HEK293 (cell line): ENCODE data around the gene ATXN1L.

Source experiments
- CTCF ChIA-PET: fragments of 350-600 bp; formaldehyde crosslinking; extraction: SDS; loops from one replicate; lab custom pipeline; 2021; ENCODE audit warnings: antibody characterized with exemption; lab: Yijun Ruan, JAX
- POLR2A ChIA-PET: fragments of 300-600 bp; formaldehyde crosslinking; extraction: SDS; loops from one replicate; lab custom pipeline; 2020; ENCODE audit warnings: antibody characterized with exemption, inconsistent platforms; lab: Yijun Ruan, JAX
- H3K27ac ChIP-seq: fragments of 200-500 bp; sonication (Bioruptor generic); 2 replicates; pipeline ENCODE4 v1.5.1; 2014; ENCODE audit warnings: low read depth, low read length, control low read depth, inconsistent platforms; ENCODE audit errors: extremely low read depth
- H3K36me3 ChIP-seq, 2 experiments: fragments of 200-500 bp in 1 of 2; sonication (Bioruptor generic) in 1 of 2; 1 replicate in 1 of 2; 2 replicates in 1 of 2; pipeline ENCODE4 v1.5.1; 2014 to 2017; ENCODE audit warnings: inconsistent platforms in 2 of 2, low read length in 2 of 2; ENCODE audit not compliant: control insufficient read depth in 2 of 2, insufficient read depth in 1 of 2
- H3K4me1 ChIP-seq: fragments of 200-500 bp; sonication (Bioruptor generic); 2 replicates; pipeline ENCODE4 v1.5.1; 2014; ENCODE audit warnings: mild to moderate bottlenecking, low read length, inconsistent platforms; ENCODE audit not compliant: control insufficient read depth, insufficient read depth
- H3K4me3 ChIP-seq: 2 replicates; pipeline ENCODE4 v1.5.1; 2011; ENCODE audit warnings: low read depth, mild to moderate bottlenecking, control low read depth, low read length, moderate library complexity
- H3K9me3 ChIP-seq: fragments of 200-500 bp; sonication (Bioruptor generic); 2 replicates; pipeline ENCODE4 v1.5.1; 2014; ENCODE audit warnings: low read depth, low read length, inconsistent platforms; ENCODE audit not compliant: control insufficient read depth, insufficient read depth
- GFI1B ChIP-seq: fragments of 450-650 bp; formaldehyde crosslinking; IDR thresholded peaks from 2 replicates; pipeline ENCODE4 v1.5.1; 2016; ENCODE audit warnings: missing biosample characterization, missing genetic modification characterization
- SP7 ChIP-seq: fragments of 450-650 bp; formaldehyde crosslinking; IDR thresholded peaks from 2 replicates; pipeline ENCODE4 v1.5.1; 2016; ENCODE audit warnings: missing biosample characterization, missing genetic modification characterization
- TRIM28 ChIP-seq: IDR thresholded peaks from 2 replicates; pipeline ENCODE4 v1.6.1; 2011; ENCODE audit warnings: low read length, control low read depth, borderline replicate concordance
- YY1 ChIP-seq: fragments of 450-650 bp; formaldehyde crosslinking; IDR thresholded peaks from 2 replicates; pipeline ENCODE4 v1.5.1; 2018; ENCODE audit warnings: missing biosample characterization, missing genetic modification characterization
- ZBTB1 ChIP-seq: fragments of 450-650 bp; formaldehyde crosslinking; IDR thresholded peaks from 2 replicates; pipeline ENCODE4 v1.5.1; 2016; ENCODE audit warnings: missing biosample characterization, missing genetic modification characterization
- ZIC2 ChIP-seq: fragments of 450-650 bp; formaldehyde crosslinking; IDR thresholded peaks from 2 replicates; pipeline ENCODE4 v1.5.1; 2016; ENCODE audit warnings: missing biosample characterization, missing genetic modification characterization
- ZNF221 ChIP-seq: fragments of 450-650 bp; formaldehyde crosslinking; IDR thresholded peaks from 2 replicates; pipeline ENCODE4 v1.5.1; 2017; ENCODE audit warnings: missing biosample characterization, missing genetic modification characterization, borderline replicate concordance
- ZNF223 ChIP-seq: fragments of 450-650 bp; formaldehyde crosslinking; IDR thresholded peaks from 2 replicates; pipeline ENCODE4 v1.5.1; 2016; ENCODE audit warnings: missing biosample characterization, missing genetic modification characterization
- ZNF366 ChIP-seq: fragments of 450-650 bp; formaldehyde crosslinking; conservative IDR thresholded peaks from 2 replicates; pipeline ENCODE4 v1.5.1; 2016; ENCODE audit warnings: missing biosample characterization, missing genetic modification characterization
- ZNF37A ChIP-seq: fragments of 450-650 bp; IDR thresholded peaks from 2 replicates; pipeline ENCODE4 v1.5.1; 2018; ENCODE audit warnings: missing biosample characterization, missing genetic modification characterization
- ZNF391 ChIP-seq: fragments of 450-650 bp; formaldehyde crosslinking; IDR thresholded peaks from 2 replicates; pipeline ENCODE4 v1.5.1; 2016; ENCODE audit warnings: low read depth, missing biosample characterization, missing genetic modification characterization, borderline replicate concordance
- ZNF560 ChIP-seq: fragments of 450-650 bp; formaldehyde crosslinking; IDR thresholded peaks from 2 replicates; pipeline ENCODE4 v1.5.1; 2017; ENCODE audit warnings: missing biosample characterization, missing genetic modification characterization, borderline replicate concordance
- ZNF610 ChIP-seq: fragments of 450-650 bp; formaldehyde crosslinking; IDR thresholded peaks from 2 replicates; pipeline ENCODE4 v1.5.1; 2016; ENCODE audit warnings: missing biosample characterization, missing genetic modification characterization, borderline replicate concordance
- ZNF768 ChIP-seq: fragments of 450-650 bp; formaldehyde crosslinking; IDR thresholded peaks from 2 replicates; pipeline ENCODE4 v1.5.1; 2018; ENCODE audit warnings: missing biosample characterization, mild to moderate bottlenecking, missing genetic modification characterization
- TF ChIP-seq, protein P1 (sequence below): fragments of 450-650 bp; formaldehyde crosslinking; IDR thresholded peaks from 2 replicates; pipeline ENCODE4 v1.5.1; 2016; ENCODE audit warnings: missing biosample characterization, missing genetic modification characterization
- TF ChIP-seq, protein P2 (sequence below): fragments of 450-650 bp; formaldehyde crosslinking; IDR thresholded peaks from 2 replicates; pipeline ENCODE4 v1.5.1; 2016; ENCODE audit warnings: missing biosample characterization, missing genetic modification characterization
- TF ChIP-seq, protein P3 (sequence below): fragments of 450-650 bp; formaldehyde crosslinking; IDR thresholded peaks from 2 replicates; pipeline ENCODE4 v1.5.1; 2016; ENCODE audit warnings: missing biosample characterization, missing genetic modification characterization
- TF ChIP-seq, protein P4 (sequence below): fragments of 450-650 bp; formaldehyde crosslinking; IDR thresholded peaks from 2 replicates; pipeline ENCODE4 v1.5.1; 2016; ENCODE audit warnings: missing biosample characterization, missing genetic modification characterization

Gene ATXN1L

DNA sequence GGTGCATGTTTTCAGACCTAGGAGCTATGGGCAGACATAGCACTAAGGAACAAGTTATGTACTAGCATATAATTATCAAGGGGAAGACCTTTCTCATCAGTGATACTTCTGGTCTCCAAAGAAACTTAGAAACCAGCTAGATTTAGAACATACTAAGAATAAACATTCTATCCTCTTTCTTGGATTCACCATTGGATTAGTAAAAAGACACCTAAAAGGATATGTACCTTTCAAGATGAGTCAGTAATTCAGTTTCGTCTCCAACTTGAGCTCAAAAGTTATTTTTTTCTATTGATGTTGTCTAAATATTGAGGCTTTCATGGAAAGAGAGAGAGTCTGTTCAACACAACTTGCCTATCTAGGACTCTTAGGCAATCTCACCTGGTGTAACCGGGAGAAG lies 25.0 kb downstream of the ATXN1L start:
- no peak for TF ChIP-seq TRIM28
- TF ChIP-seq ZNF221, result no peak
- TF ChIP-seq, protein P1, sequence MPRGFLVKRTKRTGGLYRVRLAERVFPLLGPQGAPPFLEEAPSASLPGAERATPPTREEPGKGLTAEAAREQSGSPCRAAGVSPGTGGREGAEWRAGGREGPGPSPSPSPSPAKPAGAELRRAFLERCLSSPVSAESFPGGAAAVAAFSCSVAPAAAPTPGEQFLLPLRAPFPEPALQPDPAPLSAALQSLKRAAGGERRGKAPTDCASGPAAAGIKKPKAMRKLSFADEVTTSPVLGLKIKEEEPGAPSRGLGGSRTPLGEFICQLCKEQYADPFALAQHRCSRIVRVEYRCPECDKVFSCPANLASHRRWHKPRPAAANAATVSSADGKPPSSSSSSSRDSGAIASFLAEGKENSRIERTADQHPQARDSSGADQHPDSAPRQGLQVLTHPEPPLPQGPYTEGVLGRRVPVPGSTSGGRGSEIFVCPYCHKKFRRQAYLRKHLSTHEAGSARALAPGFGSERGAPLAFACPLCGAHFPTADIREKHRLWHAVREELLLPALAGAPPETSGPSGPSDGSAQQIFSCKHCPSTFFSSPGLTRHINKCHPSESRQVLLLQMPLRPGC (tag by site-specific recombination), result no peak
- no peak for TF ChIP-seq ZIC2
- TF ChIP-seq, all 188 proteins: peak for 0
- Histone ChIP-seq H3K27ac (no peak overlapping the region), H3K4me1 (no peaks in the 10 kb centered on the region), H3K9me3 (no peaks in the 10 kb centered on the region), H3K4me3 (no peak overlapping the region), H3K36me3 (peaks cover 13 to 46% of the 10 kb centered on the region in 2 experiments)
- CTCF ChIA-PET, result interaction anchor here (0.7 to 3.2 kb wide), 3 partner anchors 10 to 12 kb away, joined by 3 to 19 read pairs (median 3); no protein-coding TSS in a partner anchor
- POLR2A ChIA-PET, result no interaction called here

DNA sequence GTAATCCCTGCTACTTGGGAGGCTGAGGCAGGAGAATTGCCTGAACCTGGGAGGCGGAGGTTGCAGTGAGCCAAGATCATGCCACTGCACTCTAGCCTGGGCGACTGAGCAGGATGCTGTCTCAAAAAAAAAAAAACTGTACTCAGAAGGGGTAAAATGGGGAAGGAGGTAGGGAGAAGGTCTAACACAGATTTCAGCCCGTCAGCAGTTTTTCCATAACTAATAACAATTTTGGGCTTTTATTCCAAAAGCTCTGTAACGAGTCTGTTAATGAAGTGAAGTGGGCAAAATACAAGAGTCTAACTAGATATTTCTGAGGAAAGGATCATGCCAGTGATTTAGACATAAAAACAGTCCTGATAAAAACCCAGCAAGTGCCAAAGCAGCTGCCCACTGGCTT lies 27.4 kb downstream of the ATXN1L start:
- TF ChIP-seq, protein P2, sequence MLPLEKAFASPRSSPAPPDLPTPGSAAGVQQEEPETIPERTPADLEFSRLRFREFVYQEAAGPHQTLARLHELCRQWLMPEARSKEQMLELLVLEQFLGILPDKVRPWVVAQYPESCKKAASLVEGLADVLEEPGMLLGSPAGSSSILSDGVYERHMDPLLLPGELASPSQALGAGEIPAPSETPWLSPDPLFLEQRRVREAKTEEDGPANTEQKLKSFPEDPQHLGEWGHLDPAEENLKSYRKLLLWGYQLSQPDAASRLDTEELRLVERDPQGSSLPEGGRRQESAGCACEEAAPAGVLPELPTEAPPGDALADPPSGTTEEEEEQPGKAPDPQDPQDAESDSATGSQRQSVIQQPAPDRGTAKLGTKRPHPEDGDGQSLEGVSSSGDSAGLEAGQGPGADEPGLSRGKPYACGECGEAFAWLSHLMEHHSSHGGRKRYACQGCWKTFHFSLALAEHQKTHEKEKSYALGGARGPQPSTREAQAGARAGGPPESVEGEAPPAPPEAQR (tag by site-specific recombination), result no peak
- TF ChIP-seq SP7 (tag by site-specific recombination) (no peak), ZNF768 (tag by site-specific recombination) (no peak), ZNF223 (tag by site-specific recombination) (no peak), ZNF37A (tag by site-specific recombination) (no peak), ZBTB1 (no peak), ZNF560 (tag by site-specific recombination) (no peak), GFI1B (tag by site-specific recombination) (no peak), ZNF391 (tag by site-specific recombination) (no peak), ZNF610 (tag by site-specific recombination) (no peak)
- TF ChIP-seq, protein P3, sequence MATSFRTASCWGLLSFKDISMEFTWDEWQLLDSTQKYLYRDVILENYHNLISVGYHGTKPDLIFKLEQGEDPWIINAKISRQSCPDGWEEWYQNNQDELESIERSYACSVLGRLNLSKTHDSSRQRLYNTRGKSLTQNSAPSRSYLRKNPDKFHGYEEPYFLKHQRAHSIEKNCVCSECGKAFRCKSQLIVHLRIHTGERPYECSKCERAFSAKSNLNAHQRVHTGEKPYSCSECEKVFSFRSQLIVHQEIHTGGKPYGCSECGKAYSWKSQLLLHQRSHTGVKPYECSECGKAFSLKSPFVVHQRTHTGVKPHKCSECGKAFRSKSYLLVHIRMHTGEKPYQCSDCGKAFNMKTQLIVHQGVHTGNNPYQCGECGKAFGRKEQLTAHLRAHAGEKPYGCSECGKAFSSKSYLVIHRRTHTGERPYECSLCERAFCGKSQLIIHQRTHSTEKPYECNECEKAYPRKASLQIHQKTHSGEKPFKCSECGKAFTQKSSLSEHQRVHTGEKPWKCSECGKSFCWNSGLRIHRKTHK (tag by site-specific recombination), result no peak
- TF ChIP-seq, protein P4, sequence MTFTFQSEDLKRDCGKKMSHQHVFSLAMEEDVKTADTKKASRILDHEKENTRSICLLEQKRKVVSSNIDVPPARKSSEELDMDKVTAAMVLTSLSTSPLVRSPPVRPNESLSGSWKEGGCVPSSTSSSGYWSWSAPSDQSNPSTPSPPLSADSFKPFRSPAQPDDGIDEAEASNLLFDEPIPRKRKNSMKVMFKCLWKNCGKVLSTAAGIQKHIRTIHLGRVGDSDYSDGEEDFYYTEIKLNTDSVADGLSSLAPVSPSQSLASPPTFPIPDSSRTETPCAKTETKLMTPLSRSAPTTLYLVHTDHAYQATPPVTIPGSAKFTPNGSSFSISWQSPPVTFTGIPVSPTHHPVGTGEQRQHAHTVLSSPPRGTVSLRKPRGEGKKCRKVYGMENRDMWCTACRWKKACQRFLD (tag by site-specific recombination), result no peak
- TF ChIP-seq, all 188 proteins: peak for 0
- Histone ChIP-seq H3K4me3 (no peak overlapping the region), H3K27ac (no peak overlapping the region), H3K9me3 (no peaks in the 10 kb centered on the region), H3K36me3 (peaks cover 27 to 44% of the 10 kb centered on the region in 2 experiments), H3K4me1 (no peaks in the 10 kb centered on the region)
- ChIA-PET CTCF (interaction anchor here (1.8 to 2.7 kb wide), 2 partner anchors 9 to 88 kb away, joined by 4 to 29 read pairs; no protein-coding TSS in a partner anchor), POLR2A (no interaction called here)

DNA sequence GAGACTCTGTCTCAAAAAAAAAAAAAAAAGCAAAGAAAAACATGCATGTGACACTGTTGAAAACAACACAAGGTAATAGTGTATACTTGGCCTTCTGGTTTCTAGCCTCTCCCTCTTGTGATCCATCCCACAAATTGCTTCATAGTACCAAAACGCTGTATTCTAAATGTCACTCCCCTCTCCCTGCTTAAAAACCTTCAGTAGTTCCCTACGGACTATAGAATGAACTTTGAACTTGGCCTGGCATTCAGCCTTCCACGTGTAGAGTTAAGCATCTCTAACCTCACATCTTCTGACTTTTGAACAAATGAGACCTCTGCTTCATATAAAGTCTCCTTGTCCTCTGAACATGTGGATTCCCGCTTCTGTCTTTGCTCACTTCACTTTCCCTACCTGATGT lies 33.1 kb downstream of the ATXN1L start:
- H3K27ac ChIP-seq, result no peak overlapping the region
- H3K9me3 ChIP-seq, result no peaks in the 10 kb centered on the region
- H3K36me3 ChIP-seq, result peaks cover 31 to 59% of the 10 kb centered on the region in 2 experiments
- TF ChIP-seq ZNF366, result no peak
- no peak for TF ChIP-seq YY1 (tag by site-specific recombination)
- 0 out of 2 replicates have a peak, but pooled peaks cover 2% of the 10 kb centered on the region for H3K4me1 ChIP-seq
- POLR2A ChIA-PET, result no interaction called here
- CTCF ChIA-PET, result no interaction called here
- no peak overlapping the region for H3K4me3 ChIP-seq
